Measurements from ENCODE around the gene PRR20C. TPM values are rescaled to one million over a fixed set of nuclear protein-coding genes. Genes with fewer than 3 reads are reported as not detected.
"Not testable (repeated sequence)": the region's sequence is repeated elsewhere in the genome, so short reads cannot be mapped to it uniquely, and the experiment has no call there.

The PRR20C gene
- not detected for polyA plus RNA-seq (ENCODE audit: insufficient read length in 3 of 3)
- long read RNA-seq, donor 1: 0 reads
- long read RNA-seq, donor 2: 0 reads
- long read RNA-seq, donor 3: 0 reads
- long read RNA-seq, donor 4: 0 reads
- long read RNA-seq, donor 5, partial matches to known transcripts: 5 of 5 reads
- long read RNA-seq, donor 5, other reads (novel, unspliced or antisense): 0 of 5 reads
- long read RNA-seq, donor 6: 0 reads
- long read RNA-seq, donor 7: 0 reads
- long read RNA-seq, donor 8: 0 reads
- long read RNA-seq, donor 9: 0 reads
- long read RNA-seq, donor 10: 0 reads
- long read RNA-seq, donor 11: 0 reads
- long read RNA-seq, donor 12: 0 reads
- long read RNA-seq, donor 13: 0 reads
- long read RNA-seq, donor 14: 0 reads
- long read RNA-seq, donor 15: 0 reads
- long read RNA-seq, donor 16: 0 reads

DNA sequence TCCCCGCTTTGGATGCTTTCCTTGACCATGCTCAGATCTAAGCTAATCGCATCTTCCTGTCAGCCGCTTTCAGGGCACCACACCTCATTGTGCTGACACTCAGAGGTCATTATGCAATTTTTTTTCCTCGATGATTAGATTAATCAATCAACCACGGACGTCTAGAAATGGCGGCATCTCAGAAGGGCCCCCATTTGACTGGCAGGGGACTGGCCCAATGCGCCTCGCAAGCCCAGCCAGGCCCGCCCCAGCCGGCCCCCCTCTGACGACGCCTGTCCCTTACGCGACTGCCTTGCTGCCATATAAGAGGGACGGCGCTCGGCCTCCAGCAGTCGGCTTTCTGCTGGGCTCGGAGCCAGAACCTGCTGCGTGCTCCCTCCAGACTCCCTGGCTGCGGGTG lies at the start of gene PRR20C:
TSS of gene PRR20C (plus strand) at position 301 of the 400 bp plus-strand sequence. CDS start 387 bp downstream, outside the sequence.
- DNase-seq: not testable (repeated sequence)

DNA sequence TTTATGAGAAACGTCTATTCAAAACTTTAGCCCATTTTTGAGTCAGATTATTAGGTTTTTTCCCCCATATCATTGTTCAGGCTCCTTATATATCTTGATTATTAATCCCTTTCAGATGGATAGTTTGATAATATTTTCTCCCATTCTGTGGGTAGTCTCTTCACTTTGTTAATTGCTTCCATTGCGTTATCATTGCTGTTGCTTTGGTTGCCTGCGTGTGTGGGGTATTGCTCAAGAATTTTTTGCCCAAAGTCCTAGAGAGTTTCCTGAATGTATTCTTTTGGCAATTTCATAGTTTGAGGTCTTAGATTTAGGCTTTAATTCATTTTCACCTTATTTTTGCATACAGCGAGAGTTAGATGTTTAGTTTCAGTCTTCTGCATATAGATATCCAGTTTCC lies 38.9 kb upstream of the PRR20C start:
- no peak for DNase-seq

DNA sequence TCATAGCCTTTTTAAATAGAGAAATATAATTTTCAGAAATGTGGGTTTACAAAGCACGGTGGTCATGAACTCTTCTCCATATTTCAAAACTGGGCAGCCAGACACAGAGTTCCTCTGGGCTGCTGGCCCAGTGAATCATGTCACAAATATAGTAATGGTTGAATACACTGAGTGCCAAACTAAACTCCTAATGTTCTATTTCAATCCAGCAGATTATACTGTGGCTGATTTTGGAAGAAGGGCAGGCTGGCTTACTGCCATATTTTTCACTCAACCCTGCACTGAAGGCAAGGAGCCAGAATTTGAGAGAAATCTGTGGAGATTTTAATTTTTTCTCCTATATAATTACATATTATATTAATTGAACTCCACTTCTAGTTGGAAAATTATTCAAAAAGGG lies 30.2 kb upstream of the PRR20C start:
- DNase-seq: no peak

DNA sequence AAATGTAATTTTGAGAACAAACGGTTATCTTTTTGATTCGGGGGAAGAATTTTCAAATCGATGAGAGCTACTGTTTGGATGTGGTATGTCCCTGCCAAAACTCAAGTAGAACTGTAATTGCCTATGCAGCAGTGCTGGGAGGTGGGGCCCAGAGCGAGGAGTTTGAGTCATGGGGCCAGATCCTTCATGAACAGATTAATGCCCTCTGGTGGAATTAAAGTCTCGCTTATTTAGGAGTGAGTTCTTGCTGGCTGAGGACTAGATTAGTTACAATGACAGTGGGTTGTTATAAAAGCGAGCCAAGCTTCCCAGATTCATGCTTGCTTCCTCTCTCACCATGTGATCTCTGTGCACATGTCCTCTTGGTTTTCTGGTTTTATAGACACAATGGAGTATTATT lies 25.0 kb upstream of the PRR20C start:
- DNase-seq: no peak

DNA sequence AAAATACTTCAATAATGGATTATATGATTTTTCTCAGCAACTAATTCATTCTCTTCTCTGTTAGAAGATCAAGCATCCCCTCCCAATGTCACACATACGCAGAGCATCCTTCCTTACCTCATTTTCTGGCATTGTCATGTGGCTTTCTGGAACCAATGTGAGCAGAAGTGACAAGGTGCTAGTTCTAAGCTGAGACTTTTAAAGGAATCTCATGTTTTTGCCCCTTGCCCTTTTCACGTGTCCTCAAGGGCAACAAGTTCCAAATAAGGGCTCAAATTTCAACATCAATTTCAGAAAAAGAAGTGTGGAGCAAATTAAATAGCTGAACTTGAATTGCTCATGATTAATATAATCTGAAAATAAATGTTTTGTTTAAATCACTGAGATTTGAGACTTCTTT lies 17.8 kb upstream of the PRR20C start:
- DNase-seq: no peak

DNA sequence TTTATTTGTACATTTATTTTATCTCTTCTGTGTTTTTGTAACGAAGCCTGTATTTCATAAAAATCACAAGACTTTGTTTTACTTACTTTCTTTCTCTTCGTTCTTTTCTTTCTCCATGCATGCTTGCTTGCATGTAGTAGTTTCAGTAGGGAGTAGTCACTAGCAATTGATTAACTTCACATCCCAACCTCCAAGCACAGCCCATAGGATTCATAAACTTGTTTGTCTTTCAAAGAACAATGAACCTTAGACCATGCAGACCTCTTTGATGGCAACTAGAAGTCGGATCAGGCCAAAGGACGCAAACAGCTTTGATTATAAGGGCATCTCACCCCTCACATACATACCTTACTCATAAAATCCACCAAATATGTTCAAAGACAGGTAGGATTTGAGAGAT lies 16.3 kb upstream of the PRR20C start:
- no peak for DNase-seq

DNA sequence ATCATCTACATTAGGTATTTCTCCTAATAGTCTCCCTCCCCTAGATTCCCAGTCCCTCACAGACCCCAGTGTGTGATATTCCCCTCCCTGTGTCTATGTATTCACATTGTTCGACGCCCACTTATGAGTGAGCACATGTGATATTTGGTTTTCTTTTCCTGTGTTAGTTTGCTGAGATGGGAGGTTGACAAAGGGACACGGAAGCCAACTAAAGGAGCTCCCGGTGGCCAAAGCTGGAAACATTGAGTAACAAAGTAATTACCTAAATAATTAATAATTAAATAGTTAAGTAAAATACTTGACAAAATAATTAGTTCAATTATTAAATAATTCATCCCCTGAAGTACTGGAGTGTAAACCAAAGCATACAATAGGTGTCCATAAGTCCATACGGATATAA lies 14.9 kb upstream of the PRR20C start:
- no peak for DNase-seq

DNA sequence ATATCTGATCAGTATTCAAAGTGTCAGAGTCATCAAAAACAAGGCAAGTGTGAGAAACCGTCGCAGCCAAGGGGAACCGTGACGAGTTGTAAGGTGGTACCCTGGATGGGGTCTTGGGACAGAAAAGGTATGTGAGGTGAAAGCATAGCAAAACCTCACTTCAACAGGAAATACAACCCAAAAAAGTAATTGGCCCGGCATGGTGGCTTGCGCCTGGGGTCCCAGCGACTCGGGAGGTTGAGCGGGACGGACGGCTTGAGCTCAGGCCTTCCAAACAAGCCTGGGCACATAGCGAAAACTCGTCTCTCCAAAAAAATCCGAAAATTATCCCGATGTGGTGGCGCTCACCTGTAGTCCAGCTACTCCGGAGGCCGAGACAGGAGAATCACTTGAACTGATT lies 14.1 kb upstream of the PRR20C start:
- DNase-seq: not testable (repeated sequence)

DNA sequence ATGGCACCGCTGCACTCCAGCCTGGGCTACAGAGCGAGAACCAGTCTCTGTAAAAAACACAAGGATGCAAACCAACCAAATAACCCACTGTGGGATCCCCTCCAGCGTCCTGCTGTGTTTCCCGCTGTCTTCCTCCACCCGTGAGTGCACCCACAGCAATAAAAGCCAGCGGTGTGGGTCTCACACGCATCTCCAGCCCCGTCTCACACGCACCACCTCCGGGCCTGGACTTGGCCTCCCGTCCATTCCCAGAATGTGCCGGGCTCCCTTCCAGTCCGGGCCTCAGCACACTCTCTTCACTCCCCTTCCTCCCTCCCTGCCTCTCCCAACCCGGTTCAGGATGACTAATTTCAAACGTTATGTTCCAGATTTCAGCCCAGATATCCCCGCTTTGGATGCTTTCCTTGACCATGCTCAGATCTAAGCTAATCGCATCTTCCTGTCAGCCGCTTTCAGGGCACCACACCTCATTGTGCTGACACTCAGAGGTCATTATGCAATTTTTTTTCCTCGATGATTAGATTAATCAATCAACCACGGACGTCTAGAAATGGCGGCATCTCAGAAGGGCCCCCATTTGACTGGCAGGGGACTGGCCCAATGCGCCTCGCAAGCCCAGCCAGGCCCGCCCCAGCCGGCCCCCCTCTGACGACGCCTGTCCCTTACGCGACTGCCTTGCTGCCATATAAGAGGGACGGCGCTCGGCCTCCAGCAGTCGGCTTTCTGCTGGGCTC lies 13.5 kb upstream of the PRR20C start, which contains the start of gene PRR20A:
TSS of gene PRR20A (plus strand) at position 684 of the 734 bp plus-strand sequence. CDS start 387 bp downstream, outside the sequence.
- not testable (repeated sequence) for DNase-seq

DNA sequence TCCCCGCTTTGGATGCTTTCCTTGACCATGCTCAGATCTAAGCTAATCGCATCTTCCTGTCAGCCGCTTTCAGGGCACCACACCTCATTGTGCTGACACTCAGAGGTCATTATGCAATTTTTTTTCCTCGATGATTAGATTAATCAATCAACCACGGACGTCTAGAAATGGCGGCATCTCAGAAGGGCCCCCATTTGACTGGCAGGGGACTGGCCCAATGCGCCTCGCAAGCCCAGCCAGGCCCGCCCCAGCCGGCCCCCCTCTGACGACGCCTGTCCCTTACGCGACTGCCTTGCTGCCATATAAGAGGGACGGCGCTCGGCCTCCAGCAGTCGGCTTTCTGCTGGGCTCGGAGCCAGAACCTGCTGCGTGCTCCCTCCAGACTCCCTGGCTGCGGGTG lies 6.7 kb upstream of the PRR20C start, which contains the start of gene PRR20B:
TSS of gene PRR20B (plus strand) at position 301 of the 400 bp plus-strand sequence. CDS start 387 bp downstream, outside the sequence.
- DNase-seq: not testable (repeated sequence)

DNA sequence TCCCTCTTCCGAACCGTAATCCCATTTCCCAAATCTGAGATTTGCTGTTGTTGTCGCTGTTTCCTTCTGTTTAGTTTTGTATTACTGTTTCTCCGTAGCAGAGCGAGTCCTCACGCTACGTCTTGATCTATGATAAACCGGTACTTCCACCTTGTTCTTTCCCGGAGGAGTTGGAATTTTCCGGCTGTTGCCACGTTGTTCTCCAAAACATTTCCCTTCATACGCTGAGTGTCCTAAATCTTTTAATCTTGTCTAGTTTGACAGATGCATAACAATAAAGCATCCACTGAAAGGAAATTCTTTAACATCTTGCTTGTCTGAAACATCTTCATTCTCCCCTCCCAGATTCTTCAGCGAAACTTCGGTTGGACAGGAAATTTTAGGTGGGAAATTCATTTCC lies 5.8 kb upstream of the PRR20C start:
- DNase-seq: not testable (repeated sequence)

DNA sequence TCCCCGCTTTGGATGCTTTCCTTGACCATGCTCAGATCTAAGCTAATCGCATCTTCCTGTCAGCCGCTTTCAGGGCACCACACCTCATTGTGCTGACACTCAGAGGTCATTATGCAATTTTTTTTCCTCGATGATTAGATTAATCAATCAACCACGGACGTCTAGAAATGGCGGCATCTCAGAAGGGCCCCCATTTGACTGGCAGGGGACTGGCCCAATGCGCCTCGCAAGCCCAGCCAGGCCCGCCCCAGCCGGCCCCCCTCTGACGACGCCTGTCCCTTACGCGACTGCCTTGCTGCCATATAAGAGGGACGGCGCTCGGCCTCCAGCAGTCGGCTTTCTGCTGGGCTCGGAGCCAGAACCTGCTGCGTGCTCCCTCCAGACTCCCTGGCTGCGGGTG lies 6.5 kb downstream of the PRR20C start, which contains the start of gene PRR20D:
TSS of gene PRR20D (plus strand) at position 301 of the 400 bp plus-strand sequence. CDS start 387 bp downstream, outside the sequence.
- DNase-seq: not testable (repeated sequence)

DNA sequence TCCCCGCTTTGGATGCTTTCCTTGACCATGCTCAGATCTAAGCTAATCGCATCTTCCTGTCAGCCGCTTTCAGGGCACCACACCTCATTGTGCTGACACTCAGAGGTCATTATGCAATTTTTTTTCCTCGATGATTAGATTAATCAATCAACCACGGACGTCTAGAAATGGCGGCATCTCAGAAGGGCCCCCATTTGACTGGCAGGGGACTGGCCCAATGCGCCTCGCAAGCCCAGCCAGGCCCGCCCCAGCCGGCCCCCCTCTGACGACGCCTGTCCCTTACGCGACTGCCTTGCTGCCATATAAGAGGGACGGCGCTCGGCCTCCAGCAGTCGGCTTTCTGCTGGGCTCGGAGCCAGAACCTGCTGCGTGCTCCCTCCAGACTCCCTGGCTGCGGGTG lies 13.0 kb downstream of the PRR20C start, which contains the start of gene PRR20E:
TSS of gene PRR20E (plus strand) at position 301 of the 400 bp plus-strand sequence. CDS start 387 bp downstream, outside the sequence.
- not testable (repeated sequence) for DNase-seq

DNA sequence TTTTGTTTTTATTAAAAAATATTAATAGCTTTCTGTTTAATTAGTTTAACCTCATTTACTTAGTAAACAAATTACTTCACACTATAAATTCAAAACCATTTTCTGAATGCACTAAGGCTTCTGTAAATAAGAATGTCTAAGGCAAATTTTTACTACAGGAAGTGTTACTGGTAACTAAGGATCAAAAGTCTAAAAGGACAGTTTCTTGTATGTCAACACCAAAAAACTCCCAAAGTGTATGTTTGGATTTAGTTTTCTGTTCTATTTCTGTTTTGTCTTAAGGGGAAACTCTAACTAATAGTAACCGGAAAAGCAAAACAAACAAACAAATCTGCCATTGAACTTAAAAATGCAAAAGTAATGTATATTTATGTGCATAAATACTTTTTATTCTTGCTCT lies 37.8 kb downstream of the PRR20C start:
- DNase-seq: no peak

Other genes starting within 250 kb of the PRR20C start
- not detected for gene PRR20A, start 13.1 kb upstream of the PRR20C start, polyA plus RNA-seq (ENCODE audit: insufficient read length in 3 of 3)
- gene PRR20B, start 6.6 kb upstream of the PRR20C start, polyA plus RNA-seq (ENCODE audit: insufficient read length in 3 of 3): not detected
- gene PRR20D, start 6.6 kb downstream of the PRR20C start, polyA plus RNA-seq (ENCODE audit: insufficient read length in 3 of 3): not detected
- gene PRR20E, start 13.1 kb downstream of the PRR20C start, polyA plus RNA-seq (ENCODE audit: insufficient read length in 3 of 3): not detected